Amygdala (tissue), 56 donors: ENCODE data around the gene MCM3.

Experiments used
- DNase-seq, 56 donors: peaks; one replicate each; lab custom pipeline; 2025; lab: John Stamatoyannopoulos, UW

The MCM3 gene

GRCh38 chr6:52254731-52255378 lies 29.7 kb downstream of the MCM3 start:
- no peak for DNase-seq

- DNase-seq, result no peak
Observed at GRCh38 chr6:52253494-52253893, 31.0 kb downstream of the MCM3 start.

- DNase-seq, result no peak
Observed at GRCh38 chr6:52251113-52251512, 33.4 kb downstream of the MCM3 start.

GRCh38 chr6:52249078-52249477 lies 35.5 kb downstream of the MCM3 start:
- DNase-seq, result no peak

GRCh38 chr6:52245425-52245824 lies 39.1 kb downstream of the MCM3 start:
- no peak for DNase-seq

GRCh38 chr6:52244400-52244799 lies 40.1 kb downstream of the MCM3 start, which contains the start of gene IL17F:
Gene IL17F (minus strand): TSS chr6:52244500. CDS start chr6:52244429, 71 bp downstream.
- no peak for DNase-seq

- no peak for DNase-seq
Observed at GRCh38 chr6:52243282-52243893, 41.2 kb downstream of the MCM3 start.

GRCh38 chr6:52241819-52242218 lies 42.7 kb downstream of the MCM3 start:
- DNase-seq, result no peak

- peak in 1 of 56 donors; percentile 1 for DNase-seq
Observed at GRCh38 chr6:52233975-52234823, 50.3 kb downstream of the MCM3 start.

- DNase-seq, result peak in 1 of 56 donors; percentile 22
Observed at GRCh38 chr6:52233005-52233404, 51.5 kb downstream of the MCM3 start.

- DNase-seq, result no peak
Observed at GRCh38 chr6:52231406-52232127, 53.0 kb downstream of the MCM3 start.

GRCh38 chr6:52230685-52231084 lies 53.9 kb downstream of the MCM3 start:
- no peak for DNase-seq

- DNase-seq, result no peak
Observed at GRCh38 chr6:52227495-52227894, 57.0 kb downstream of the MCM3 start.

- DNase-seq, result no peak
Observed at GRCh38 chr6:52221302-52221701, 63.2 kb downstream of the MCM3 start.

- DNase-seq, result no peak
Observed at GRCh38 chr6:52217761-52218160, 66.8 kb downstream of the MCM3 start.

- DNase-seq, result no peak
Observed at GRCh38 chr6:52216932-52217575, 67.5 kb downstream of the MCM3 start.

GRCh38 chr6:52215787-52216186 lies 68.8 kb downstream of the MCM3 start:
- DNase-seq, result no peak
